ENCODE measurements around the gene FAM162B.

GRCh38 chr6:116726947-116727346 lies 38.6 kb downstream of the FAM162B start:
- TF ChIP-seq EZH2phosphoT487 (IDR thresholded peaks at IDR 0.05; ENCODE audit: borderline replicate concordance, low read depth, low read length) = no peak
- TF ChIP-seq CTCF (conservative IDR thresholded peaks at IDR 0.05; ENCODE audit: low read length) = no peak

All from OCI-LY7 (cell line).